NCI-H748 treated with DMSO at 0.1 percent for 48 hours (cell line): ENCODE results near the gene FOXS1.

ENCODE experiments used
- DNase-seq: peaks from one replicate; lab custom pipeline; 2025; lab: John Stamatoyannopoulos, UW

FOXS1 gene

DNA sequence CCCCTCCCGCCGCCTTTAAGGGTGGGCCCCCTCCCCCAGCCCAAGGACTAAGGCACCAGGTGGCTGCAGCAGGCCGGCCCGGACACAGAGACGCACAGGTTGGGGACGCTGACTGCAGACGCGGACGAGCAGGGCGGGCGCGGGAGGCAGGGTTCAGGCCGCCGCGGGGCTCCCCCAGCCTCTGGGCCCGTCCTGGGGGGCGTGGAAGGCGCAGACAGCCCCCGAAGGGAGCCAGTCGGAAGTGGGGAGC is 15.7 kb upstream of the FOXS1 start:
- DNase-seq: no peak

DNA sequence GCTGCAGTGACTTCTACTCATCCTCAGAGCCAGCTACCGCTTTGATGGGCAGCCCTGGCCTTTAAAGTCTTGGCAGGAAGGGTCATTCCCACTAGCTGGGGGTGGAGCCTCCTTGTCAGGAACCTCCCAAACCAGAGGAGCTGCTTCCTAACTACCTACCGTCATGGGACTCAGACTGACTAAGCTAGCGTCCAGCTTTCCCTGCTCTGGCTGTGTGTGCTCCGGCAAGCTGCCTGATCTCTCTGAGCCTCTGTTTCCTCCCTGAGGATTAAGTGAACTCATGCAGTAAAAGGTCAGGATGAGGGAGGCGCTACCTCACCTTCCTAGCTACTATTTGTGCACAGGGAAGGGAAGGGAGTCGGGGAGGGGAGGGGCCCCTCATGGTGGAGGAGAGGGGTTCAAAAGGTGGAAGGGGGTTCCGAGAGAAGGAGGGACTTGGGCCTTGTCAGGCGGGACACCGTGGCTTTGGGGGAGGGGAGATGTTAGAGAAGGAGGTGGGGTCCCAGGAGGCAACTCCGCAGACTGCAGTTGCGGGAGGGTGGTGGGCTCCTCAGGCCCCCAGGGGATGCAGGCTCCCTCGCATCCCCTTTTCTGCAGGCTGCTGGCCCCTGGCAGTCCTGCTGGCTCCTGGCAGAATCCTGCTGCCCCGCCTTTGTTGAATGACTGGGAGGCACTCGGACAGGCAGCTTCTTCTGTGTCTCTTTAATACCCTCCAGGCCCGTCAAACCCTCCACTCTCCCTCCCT is 15.2 kb upstream of the FOXS1 start:
- no peak for DNase-seq

DNA sequence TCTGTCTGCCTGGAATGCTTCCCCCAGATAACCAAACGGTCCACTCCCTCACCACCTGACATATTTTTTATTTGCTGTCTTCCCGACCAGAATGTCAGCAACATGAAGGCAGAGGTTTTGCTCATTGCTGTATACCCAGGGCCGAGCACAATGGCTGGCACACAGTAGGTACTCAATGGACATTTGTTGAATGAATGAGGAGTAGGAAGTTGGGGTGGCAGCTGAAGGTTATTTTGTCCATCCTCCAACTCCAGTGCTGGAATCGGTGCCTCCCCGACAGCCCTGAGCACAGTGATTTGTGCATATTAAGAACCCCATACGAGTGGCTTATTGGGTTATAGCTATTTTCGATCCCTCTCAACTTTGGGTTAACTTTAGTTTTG is 14.6 kb upstream of the FOXS1 start:
- DNase-seq: no peak

DNA sequence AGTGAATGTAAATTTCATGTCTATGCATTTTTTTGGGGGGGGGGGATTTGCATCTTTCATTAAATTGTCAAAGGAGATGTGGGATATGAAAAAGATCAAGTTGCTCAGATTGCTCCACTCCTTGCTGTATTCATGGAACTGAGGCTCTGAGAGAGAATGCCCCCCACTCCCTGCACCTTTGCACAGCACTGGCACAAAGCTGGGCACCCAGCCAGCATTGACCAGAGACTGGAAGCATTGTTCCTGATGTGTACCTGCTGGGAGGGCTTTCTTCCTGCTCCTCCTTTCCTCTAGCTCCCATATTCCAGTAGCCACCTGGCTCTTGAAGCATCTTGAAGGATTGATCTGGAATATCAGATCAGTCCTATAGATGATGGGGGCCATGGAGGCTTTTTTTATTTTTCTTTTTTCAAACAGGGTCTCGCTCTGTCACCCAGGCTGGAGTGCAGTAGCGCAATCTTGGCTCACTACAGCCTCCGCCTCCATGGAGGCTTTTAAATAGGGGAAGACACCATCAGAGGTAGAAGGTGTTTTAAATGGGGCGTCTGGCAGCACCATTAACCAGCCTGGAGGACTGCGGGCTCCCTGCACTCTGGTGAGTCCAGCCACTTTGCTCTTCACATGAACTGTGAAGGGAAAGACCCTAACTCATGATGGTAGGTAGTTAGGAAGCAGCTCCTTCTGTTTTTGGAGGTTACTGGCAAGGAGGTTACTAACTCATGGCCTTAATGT is 14.0 kb upstream of the FOXS1 start:
- no peak for DNase-seq

DNA sequence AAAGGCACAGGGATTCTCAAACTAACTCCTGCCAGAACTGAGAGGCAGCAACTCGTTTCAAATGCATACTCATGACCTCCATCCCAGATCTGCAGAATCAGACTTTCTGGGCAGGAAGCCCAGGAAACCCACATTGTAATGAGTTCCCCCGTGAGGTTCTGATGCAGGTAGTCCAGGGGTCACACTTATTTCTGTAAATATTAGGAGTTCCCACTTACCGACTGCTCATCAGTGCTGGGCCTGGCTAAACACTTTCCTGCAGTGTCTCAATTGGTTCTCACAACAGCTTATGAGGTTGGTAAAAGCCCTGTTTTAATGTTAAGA is 13.3 kb upstream of the FOXS1 start:
- no peak for DNase-seq

DNA sequence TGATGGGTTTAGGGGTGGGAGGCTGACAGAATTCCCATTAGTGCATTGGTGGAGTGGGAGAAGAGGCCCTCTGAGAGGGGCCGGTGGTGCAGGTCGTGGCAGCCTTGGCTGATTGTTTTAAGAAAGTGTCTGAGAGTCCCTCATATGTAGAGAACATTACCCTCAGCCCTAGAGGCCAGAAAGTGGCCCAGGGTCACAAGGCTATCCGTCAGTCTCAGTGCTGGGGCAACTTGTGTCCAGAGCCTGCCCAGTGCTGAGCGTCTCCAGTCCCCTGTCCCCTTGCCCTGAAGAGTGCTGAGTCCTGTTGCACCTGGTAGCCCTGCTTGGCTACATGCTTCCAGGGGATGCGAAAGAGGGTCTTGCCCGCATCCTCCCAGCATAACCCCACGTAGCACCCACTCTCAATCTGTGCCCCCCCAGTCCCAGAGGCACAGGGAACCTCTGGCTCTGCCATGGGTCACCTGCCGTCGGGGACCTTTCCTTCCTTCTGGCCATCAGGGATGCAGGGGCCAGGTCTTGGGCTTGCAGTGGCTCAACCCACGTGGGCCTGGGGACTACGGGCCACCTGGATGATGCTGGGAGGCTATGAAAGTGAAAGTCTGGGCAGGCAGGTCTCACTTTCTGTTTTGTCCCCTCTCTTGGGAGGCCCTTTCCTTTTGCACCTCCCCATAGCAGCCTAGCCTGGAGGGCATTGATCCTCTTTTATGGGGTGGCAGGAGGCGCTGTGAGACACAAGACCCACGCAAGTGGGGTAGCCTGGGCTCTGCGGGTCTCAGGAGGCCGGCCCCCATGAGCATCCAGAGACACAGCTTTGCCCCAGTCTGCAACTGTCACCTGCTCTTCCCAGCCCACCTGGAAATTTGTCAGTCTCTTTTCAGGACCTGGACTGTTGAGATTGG is 12.7 kb upstream of the FOXS1 start:
- DNase-seq: no peak

DNA sequence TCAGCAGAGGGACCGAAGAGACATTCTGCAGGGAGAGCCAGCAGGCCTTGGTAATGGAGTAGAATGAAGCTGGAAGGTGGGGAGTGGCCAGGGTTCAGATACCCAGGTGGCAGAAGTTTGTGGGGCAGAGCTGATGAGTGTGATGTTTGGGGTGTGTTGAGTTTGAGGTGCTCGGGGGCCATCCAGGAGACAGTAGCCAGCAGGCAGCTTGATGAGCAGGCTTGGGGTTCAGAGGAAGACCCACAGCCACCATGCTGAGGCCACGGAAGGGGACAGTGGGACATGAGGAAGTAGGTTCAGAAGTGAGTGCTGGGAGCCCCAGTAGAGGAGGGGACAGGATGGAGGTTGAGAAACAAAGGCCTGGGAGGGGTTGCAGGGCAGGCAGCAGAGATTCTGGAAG is 11.1 kb upstream of the FOXS1 start:
- no peak for DNase-seq

DNA sequence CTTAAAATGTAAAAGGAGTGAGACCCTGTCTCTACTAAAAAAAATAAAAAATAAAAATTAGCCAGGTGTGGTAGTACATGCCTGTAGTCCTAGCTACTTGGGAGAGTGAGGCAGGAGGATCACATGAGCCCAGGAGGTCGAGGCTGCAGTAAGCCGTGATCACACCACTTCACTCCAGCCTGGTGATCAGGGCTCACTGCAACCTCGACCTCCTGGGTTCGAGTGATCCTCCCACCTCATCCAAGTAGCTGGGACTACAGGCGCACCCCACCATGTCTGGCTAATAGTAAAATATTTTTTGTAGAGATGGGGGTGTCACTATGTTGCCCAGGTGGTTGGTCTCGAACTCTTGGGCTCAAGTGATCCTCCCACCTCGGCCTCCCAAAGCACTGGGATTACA is 8.1 kb upstream of the FOXS1 start:
- DNase-seq: no peak

DNA sequence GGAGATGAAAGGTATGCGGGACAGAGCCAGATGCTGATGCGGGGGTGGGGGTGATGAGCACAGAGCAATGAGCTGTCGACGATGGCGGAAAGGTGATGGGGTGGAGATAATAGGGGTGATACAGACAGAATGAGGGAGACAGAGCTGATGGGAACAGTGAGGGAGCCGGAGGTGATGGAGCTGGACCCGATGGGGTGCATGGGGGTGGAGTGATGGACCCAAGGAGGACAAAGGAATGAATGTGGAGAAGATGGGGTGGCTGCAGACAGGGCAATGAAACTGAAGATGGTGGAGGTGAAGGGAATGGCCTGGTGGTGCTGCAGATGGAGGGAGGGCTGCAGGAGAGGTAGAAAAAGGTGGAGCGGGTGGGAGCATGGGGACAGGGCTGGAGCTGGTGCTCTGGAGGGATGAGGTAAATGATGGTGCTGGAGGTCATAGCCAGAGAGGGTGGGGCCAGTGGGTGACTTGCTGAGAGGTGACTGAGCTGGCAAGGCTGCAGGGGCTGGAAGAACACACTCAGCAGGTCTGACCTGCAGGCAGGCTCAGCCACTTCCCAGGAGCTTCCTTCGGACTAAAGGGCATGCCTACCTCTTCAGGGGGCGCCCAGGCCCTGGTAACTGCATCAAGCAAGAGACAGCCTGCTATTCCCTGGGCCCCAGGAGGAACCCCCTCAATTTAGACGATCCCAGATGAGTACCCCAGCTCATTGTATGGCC is 6.0 kb upstream of the FOXS1 start:
- no peak for DNase-seq

DNA sequence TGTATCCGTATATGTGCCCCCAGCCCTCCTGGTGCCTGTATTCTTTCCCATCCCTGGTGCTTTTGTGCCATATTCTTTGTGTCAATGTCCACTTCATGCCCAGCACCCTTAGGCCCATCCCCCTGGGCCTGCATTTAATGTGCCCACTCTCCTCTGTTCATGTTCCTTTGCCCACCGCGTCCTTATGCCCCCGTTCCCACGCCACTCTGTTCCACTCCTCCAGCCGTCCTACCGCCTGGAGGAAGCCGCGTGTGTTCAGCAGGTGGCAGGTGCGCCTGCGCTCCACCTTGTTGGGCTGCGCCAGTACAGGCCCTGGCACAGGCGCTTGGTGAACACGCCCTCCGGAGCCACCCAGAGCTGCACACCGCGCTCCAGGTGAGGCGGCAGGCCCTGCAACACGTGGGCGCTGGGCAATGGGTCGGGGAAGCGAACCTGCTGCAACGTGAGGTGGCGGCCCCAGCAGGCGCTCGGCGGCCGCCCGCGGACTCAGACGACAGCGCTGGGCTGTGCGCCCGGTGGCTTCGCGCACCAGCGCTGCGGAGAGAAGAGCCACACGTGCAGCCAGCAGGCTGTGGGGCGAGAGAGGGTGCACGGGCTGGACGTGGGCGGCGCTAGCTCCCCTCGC is 4.0 kb upstream of the FOXS1 start:
- peak; percentile 7 for DNase-seq

DNA sequence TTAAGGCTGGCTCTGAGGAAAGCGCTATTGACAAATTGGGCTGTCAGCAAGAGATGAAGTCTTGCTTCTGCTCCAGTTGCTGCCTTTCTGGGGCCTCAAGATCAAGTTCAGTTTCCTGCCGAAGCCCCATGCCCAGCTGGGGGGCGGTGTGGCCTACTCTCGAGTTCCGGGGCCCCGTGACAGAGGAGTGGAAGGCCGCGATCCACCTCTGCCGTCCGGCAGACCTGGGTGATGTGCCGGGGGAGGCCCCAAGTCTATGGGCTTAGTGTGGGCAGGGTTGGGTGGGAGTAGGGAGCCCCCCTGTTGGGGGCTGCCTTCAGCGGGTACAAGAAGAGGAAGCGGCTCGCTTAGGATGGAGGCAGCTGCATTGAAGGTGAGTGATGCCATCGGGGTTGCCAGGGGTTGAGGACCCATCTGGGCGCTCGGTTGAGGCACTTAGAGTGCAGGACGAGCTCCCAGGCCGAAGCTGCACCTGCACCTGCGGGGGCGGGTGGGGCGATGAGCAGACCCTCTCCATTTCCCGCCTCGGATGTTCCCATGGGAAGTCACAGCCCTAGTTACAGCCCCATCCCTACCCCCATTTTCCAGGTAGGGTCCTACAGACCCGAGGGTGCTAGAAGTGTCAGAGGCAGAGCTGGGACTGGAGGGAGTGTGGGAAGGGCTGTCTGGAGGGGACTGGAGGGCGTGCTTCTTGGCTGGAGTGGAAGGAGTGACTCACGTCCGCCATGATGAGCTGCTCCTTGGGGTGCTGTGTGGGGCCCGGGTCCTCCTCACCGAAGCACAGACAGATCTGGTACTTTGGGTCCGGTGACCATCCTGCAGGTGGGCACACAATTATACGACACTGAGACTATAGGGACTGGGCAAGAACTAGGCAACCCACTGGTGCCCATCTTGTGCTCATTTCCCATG is 2.9 kb upstream of the FOXS1 start:
- DNase-seq: no peak

DNA sequence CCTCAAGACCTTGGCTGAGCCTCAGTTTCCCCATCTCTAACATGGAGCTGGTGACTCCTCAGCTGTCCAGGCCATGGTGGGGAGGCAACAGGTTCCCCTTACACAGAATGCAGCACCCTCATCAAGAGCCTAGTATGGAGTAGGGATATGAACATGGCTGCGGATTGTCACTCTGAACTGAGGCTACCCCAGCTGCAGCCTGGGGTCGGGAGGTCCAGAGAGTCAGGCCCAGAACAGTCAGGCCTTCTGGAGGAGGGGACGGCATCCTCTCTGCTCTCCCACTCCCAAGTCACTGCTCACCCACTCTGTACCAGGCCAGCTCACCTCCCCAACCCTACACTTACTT is 1.4 kb upstream of the FOXS1 start:
- DNase-seq: no peak

DNA sequence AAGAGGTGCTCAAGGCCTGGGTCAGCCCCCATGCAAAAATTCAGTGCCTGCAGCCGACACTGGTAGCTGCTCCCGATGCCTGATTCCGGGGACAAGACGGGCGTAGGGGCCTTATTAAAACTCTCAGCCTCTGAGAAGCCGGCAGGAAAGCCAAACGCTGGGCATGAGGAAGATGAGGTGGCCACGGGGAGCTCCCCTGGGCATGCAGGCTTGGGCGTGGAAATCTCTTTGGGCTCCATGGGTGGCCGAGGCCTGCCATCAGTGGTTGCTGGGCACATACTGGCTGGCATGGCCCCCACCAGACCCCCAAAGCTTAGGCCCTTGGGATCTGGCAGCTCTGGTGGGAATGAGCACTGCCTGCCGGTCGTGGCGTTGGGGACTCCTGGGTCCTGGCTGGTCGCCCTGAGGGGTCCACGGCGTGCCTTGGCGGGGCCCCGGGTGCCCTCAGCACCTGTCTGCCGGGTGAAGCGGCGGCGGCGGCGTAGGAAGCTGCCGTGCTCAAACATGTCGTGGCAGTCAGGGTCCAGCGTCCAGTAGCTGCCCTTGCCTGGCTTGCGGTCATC is 586 bp downstream of the FOXS1 start:
- no peak for DNase-seq

DNA sequence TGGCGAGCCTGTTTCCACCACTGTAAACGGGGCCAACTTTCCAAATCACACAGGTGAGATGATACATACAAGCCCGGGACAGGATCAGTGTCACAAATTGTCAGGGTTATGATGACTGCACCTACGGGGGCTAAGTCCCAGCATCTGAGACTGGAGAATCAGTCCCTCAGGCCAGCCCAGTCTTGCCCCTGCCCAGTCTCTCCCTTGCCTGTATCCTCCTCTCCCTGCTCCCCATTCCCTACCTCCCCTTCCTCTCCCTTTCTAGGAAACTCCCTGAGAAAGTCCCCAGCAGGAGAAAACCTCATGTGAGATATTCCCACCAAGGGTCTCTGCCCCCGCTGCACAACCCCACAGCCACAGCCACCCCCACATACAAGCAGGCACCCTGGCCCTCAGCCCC is 1.5 kb downstream of the FOXS1 start:
- DNase-seq: no peak

DNA sequence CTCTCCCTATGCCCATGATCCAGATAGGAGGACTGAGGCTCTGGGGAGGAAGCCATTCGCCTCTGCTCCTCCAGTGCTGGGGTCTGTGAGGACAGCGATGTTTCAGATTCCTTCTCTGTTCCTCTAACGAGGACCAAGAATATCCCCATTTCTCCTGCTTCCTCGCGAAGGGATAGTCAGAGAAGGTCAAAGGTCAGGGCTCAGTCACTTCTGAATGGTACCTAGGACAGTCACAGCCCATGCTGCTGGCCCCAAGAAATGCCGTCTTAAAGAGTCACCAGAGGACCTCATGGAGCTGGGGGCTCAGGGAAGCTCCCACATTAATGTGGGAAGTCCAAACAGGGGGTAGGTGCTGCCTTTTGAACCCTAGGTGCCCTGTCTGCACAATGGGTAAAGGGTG is 2.1 kb downstream of the FOXS1 start:
- no peak for DNase-seq

DNA sequence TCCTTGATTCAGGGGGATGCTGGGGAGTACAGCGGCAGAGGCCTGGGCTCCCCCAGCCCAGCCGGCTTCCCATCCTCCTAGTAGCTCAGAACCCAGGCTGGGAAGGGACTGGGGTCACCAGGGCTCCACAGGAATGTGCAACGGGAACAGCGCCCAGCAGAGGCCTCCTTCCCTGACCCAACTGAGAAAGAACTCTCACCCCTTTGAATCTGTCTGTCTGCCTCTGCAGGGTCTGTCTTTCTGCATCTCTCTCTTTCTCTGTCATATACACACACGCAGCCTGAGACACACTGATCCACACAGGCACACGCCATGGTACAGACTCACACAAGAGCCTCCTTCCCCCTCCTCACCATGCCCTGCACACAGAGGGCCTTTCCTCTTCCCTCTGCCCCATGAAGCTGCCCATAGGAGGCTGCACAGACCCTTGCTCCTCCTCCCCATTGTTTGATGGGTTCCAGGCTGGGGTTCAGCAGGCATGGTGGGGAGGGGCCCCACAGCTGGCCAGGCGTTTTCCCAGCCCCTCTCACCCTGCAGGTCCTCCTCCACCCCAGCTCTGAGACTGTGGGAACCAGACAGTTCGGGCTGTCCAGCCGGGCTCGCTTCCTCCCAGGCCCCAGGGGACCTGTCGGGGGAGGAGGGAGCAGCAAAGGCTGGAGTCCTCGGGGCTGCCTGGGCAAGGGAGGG is 2.8 kb downstream of the FOXS1 start:
- DNase-seq: no peak

DNA sequence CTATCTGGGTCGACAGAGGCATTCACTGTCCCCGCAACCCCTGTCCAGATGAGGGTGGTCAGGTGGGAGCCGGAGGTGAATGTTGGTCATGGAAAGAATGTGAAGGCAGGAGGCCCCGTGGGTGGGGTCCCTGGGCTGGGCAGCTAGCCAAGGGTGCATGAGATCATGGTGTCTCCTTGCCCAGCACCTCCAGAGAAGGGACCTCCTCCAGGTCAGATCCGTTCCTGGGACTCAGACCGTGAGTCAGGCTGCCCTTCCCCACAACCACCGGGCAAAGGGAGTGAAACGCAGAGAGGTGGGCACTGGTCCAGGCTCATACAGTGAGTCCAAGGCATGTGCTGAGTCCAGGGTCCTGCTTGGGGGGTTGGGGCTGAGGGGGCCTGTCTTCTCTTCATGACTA is 3.5 kb downstream of the FOXS1 start:
- no peak for DNase-seq

DNA sequence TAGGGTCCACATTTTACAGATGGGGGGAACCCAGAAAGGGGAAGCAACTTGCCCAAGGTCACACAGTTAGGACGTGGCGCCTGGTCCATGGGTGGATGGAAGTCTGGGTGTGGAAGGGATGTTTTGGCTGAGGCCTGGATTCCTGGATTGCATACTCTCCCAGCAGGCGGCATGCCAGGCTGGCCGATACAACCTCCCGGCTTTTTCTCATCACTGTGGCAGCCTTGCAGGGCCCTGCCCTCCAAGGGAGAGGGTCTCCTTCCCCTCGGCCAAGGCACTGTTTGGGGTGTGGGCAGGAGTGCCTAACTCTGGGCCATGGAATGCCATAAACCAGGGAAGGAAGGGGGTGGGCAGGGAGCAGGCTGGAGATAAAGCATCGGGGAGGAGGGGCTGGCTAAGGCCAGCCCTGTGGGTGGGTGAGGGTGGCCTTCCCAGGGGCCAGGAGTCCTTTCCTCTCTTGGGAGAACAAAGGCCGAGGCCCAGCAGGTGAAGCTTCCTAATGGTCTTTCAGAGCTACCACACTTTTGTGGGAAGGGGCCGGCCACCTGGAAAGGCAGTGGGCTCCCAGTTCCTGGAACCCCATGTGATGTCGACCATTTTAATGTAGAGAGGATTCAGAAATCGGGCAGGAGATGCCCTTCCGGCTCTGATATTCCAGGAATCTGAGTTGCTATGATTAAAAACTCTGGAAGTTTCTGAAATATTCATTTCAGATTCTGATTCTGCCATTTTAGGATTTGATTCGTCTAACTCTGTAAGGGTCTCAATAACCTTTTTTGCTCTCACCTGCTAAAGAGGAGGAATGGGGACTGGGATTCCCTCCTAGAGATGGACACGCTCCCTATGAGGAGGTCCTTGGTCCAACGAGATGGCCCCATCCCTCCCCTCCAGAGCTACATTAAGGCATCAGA is 4.2 kb downstream of the FOXS1 start:
- no peak for DNase-seq

DNA sequence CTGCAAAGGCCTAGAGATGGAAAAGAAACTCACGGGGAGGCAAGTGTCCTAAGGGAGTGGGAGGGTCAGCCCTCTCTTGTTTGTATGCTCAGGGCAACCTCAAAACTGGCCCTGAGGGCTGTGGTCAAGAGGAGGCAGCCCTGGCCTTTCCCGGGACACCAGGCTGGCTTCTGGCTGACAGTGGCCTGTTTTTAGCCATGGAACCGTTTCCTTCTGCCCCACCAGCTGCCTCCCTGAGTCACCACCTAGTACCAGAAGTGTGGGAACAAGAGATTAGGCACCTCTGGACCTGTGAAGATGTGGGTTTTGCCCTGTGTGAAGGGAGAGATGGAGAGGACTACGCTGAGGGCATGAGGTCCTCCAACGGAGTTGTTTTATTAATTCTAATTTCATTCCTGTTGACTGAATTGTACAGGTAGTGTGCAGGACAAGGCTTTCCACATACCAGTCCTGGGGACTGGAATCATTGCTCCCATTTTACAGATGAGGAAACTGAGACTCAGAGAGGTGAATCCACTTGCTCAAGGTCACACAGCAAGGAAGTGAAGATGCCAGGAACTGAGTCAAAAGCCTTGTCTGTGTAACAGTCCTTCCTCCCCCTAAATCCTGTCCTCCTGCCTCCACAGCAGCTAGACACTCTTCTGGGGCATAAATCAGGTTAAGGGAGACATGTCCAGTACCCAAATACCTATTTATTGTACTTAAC is 5.5 kb downstream of the FOXS1 start:
- DNase-seq: no peak
